Stimulated activated CD4-positive, alpha-beta T cell treated with anti-CD3 and anti-CD28 coated beads, TNF-alpha, amount 100 ng/mL, for 48 hours (primary cell): Measurements from ENCODE around the gene CNOT3.
A peak's percentile ranks its signal among the peaks of the same experiment; 100 is the strongest.

Source experiments
- DNase-seq, 3 donors: peaks; one replicate each; pipeline ENCODE4 v3.0.0-alpha.2; 2020; ENCODE audit warnings: low read depth in 3 of 3

Gene CNOT3

DNA sequence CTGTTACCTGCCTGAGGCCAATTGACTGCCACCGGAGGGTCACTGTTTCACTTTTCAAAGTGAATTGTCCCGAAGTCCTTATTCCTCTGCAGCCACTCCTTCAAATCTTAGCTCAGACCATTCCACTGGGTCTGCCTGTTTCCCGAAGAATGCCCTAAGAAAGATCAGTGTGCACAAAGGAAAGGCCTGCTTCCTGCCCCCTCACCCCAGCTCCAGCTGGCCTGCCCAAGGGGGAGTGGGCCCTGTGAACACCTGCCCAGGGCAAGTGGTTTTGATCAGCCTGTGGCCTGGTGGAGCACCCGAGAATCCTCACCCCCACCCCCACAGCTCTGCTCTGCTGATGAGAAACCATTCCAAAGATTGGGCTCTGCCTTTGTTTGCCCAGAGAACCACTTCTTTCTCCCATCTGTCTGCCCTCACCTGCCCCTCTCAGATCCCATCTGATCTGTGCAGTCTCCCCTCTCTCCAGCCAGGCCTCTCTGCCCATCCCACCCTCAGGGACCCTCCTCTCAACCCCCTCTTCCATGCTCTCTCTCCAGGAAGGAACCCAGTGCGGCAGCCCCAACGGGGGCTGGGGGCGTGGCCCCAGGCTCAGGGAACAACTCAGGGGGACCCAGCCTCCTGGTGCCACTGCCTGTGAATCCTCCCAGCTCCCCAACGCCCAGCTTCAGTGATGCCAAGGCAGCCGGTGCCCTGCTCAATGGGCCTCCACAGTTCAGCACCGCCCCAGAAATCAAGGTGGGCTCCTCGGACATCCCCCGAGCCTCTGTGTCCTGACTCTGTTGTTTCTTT, 11.7 kb downstream of the CNOT3 start:
- no peak for DNase-seq

DNA sequence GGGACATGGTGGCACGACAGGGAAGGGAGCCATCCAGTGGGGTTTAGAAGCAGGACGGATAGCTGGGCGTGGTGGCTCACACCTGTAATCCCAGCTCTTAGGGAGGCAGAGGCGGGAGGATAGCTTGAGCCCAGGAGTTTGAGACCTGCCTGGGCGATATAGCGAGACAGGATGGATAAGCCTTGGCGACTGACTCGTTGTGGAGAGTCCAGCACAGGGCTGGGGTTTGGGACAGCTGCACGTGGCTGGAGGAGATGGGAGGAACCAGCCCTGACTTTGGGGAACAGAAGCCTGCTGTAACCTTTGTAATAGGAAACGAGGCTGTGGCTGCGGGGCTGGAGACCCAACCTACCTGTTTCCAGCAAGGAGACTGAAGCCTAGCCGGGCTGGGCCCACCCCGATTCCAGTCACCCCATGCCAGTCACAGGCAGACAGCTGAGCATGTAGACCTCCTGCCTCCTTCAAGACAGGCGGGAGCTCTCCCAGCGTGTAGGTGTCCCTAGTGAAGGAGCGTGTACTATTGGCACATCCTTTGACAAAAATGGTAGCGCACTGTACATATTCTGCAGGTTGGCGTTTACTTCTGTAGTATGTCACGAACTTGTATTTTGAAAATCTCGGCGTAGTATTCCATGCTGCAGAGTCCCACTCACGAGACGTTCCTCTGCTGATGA, 13.9 kb downstream of the CNOT3 start:
- no peak for DNase-seq

DNA sequence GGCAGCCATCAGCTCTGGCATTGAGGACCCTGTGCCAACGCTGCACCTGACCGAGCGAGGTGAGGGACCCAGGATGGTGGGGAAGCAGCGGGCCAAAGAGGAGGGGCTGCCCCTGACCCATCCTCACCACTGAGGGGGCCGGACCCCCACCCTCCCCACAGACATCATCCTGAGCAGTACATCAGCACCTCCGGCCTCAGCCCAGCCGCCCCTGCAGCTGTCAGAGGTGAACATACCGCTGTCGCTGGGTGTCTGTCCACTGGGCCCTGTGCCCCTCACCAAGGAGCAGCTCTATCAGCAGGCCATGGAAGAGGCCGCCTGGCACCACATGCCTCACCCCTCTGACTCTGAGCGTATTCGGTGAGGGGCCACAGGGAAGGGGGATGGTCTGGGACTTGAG, 14.7 kb downstream of the CNOT3 start:
- DNase-seq = no peak

- DNase-seq = no peak
These were observed 15.4 kb downstream of the CNOT3 start for GRCh38 chr19:54152878-54153524.

- DNase-seq = no peak
These were observed 16.3 kb downstream of the CNOT3 start for GRCh38 chr19:54153731-54154326.

DNA sequence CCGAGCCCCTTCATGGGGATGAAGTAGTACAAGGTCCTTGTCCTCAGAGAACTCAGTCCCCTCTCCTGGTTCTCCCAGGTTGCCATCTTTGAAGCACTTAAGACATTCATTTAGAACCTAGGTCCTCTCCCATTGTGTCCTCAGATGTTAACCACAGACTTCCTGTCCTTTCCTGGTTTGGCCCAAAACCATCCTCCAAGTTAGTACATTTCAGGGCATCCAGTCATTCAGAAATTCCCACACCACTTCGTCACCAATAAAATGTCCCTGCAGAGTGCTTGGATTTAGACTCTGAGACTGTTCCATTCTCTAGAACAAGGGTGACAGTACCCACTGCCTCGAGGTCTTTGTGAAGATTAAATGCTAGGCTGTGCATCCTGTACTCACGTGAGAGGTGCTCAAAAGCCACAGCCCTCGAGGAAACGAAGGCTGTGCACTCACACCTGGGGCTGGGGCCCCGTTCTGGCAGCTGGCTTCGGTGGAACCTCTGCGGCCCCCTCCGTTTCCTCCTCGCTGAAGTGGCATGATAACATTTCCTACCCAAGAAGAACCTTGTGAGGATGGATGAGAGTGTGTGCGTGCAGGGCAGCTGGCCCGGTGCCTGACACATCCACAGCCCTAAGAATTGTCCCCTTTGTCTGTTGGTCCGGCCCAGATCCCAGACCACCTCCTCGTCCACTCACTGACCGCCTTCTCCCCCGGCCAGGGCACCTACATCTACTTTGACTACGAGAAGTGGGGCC, 17.2 kb downstream of the CNOT3 start:
- no peak for DNase-seq

DNA sequence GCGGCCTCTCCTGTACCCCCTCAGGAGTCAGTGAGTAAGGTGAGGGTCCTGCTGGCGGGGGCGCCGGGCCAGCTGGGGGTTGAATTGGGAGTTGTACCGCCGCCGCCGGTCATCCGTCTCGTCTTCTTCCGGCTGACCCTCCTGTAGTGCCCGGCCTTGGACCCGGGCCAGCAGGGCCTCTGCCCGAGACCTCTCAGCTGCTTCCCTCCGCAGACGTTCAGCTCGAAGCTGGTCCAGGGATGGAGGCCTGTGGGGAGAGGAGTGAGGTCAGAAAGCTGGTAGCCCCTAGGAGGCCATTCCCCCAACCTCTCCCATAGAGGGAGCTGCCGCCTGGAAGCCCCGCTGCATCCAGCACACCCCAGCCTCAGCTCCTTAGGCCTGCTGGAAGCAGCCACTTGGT, 18.1 kb downstream of the CNOT3 start:
- DNase-seq = no peak

GRCh38 chr19:54156490-54156889, 18.9 kb downstream of the CNOT3 start:
- DNase-seq = no peak

DNA sequence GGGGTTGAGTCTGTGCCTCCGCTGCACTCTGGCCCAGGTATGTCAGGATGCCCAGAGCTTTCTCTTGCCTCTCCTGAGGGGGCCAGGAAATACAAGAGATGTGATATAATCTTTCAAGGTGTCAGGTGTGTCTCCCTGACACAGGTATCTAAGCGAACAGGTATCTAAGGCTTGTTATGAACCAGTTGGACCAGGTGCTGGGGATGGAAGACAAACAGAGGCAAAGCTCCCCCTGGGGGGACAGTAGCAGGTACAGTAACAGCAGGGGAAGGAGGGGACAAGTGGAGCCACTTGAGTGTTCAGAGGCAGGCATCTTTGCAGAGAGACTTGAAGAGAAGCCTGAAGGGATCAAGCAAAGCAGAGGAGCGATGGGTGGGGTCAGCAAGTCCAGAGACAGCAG, 19.4 kb downstream of the CNOT3 start:
- DNase-seq = no peak

- no peak for DNase-seq
These were observed 21.3 kb downstream of the CNOT3 start for GRCh38 chr19:54158812-54159351.

GRCh38 chr19:54159352-54160181, 22.0 kb downstream of the CNOT3 start, which contains the start of gene LENG1:
LENG1 (minus strand) TSS chr19:54159721; CDS start chr19:54159695, 26 bp downstream.
- peak; percentile 96 to 99 (median 96) for DNase-seq

DNA sequence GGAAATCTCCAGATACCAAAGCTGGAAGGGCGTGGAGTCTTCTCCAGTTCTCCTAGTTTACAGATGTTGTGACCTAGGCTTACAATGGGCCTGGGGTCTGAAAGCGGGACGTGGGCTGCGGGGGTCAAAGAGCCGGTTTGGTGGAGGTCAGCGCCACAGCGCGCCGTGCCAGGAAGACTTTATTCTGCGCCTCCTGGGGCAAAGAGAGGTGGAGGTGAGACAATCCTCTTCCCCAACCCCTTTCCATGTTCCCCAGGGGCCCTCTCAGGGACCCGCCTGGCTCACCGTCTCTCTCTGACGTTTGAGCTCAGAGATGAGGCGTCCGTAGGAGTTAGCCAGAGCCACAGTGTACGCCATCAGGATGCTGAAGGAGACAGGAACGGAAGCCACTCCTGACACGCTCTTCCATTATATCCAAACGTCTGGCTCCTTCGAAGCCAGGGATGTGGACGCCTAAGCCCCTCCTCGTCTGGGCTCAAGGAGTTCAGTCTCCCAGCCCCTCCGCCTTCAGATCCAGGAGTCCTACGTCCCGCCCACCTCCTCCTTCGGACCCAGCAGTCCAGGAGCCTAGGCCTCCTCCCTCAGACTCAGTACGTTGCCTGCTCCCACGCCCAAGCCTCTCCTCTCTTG, 22.7 kb downstream of the CNOT3 start:
- DNase-seq = no peak

GRCh38 chr19:54160854-54161253, 23.3 kb downstream of the CNOT3 start:
- DNase-seq = no peak

GRCh38 chr19:54162241-54162805, 24.8 kb downstream of the CNOT3 start:
- peak; percentile 58 to 86 (median 71) for DNase-seq

DNA sequence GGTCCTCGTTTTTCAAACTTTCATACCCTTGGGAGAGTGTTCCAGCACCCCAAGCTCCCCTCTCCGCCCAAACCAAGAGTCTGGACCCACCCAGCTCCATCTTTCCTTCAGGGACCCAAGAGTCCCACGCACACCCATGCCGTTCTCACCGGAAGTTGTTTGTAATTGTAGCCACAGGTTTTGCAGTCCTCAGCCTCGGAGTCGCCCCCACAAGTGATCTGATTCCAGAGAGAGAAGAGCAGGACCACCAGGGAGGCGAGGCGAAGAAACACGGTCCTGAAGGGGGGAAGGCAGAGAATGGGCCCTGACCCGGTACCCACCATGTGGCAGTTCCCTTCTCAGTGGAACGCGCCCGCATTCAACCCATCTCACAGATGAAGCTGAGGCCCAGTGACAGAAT, 25.3 kb downstream of the CNOT3 start:
- DNase-seq = no peak

DNA sequence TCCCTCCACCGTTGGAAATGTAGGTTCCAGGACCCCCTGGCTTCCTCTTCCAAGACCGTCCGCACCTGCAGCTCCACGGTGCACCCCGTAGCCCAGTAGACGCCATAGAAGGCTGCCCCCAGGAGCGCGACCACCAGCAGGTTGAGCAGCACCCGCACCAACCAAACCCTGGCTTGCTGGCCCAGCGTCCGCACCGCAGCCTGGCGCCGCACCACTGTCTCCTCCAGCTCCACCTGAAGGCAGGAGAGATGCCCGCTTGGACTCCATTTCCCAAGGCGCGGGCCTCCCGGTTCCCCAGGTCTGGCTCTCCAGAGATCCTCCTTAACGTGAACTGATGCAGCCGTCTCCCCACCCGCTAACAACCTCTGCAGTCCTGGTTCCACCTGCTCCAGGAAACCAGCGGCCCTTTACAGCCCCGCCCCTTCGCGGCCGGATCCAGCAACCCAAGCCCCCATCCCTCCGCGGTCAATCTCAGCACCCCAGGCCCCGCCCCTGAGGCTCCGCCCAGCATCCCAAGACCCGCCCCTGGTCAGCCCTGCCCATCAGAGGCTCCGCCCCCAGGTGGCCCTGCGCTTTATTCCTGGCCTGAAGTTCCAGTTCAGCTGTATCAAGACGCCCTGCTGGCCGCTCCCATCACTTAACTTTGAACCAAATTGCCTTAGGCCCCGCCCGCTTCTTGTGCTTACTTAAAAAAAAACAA, 27.0 kb downstream of the CNOT3 start:
- DNase-seq = peak; percentile 39 to 49 (median 48)

DNA sequence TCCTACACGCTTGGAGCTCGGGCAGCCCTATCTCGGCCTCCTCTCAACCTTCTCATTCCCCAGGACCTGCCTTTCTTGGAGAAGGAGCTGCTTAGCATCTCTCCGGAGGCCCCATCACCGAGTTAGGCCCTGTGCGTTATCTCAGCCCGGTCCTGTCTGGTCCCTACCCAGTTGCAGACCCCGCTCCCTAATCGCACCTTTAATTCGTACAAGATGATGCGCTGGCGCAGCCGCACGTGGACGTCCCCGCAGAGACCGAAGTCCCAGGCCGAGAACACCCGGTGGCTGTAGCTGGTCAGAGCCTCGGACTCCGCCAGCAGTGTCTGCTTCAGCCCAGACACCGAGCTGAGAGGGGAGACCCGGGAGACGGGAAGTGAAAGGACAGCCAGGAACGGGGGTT, 27.7 kb downstream of the CNOT3 start:
- no peak for DNase-seq

DNA sequence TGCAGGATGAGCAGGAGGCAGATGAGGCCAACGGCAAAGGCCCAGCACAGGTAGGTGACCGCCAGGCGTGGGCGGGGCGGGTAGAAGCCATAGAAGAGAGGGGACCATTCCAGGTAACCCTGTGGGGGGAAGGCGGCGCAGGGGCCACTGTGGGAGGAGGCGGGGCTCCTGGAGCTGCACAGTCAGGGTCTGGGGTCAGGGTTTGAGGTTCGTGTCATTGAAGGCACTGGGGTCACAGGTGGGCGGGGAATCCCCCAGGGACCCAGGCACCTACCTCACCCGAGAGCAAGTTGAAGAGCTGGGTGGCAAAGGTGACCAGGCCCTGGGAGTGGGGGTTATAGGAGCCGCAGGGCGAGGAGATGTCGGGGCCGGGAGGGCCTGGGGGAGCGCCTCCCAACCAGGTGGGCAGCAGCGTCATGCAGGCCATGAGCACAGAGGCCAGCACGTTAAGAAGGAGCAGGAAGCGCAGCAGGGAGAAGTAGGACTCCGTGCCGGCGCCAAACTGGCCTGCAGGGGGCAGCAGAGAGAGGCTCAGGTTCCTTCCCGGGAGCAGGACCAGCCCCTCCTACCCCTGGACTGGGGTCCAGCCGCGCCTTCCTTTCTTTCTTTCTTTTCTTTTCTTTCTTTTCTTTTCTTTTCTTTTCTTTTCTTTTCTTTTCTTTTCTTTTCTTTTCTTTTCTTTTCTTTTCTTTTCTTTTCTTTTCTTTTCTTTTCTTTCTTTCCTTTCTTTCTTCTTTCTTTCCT, 30.8 kb downstream of the CNOT3 start:
- peak; percentile 77 to 92 (median 91) for DNase-seq
